DND-41 (cell line): ENCODE measurements around the gene COLGALT1.
A peak's percentile ranks its signal among the peaks of the same experiment; 100 is the strongest.

Source experiments
- ATAC-seq: fragments of 200-7000 bp; cut with Tn5 transposase; 3 replicates; pipeline ENCODE4 v1.9.1; 2021; ENCODE audit warnings: low read depth; ENCODE audit not compliant: insufficient read depth
- DNase-seq: peaks from one replicate; pipeline ENCODE4 v3.0.0-alpha.2; 2020
- H2AFZ ChIP-seq: 2 replicates; pipeline ENCODE4 v1.6.0; 2012; ENCODE audit warnings: low read depth, low read length
- H3K27ac ChIP-seq: 2 replicates; pipeline ENCODE4 v1.5.1; 2012; ENCODE audit warnings: low read length, inconsistent platforms
- H3K27me3 ChIP-seq: fragments of 200-600 bp; sonication (generic); 2 replicates; pipeline ENCODE4 v1.6.0; 2012; ENCODE audit warnings: low read length, mild to moderate bottlenecking, inconsistent platforms; ENCODE audit not compliant: insufficient read depth, poor library complexity
- H3K36me3 ChIP-seq: 2 replicates; pipeline ENCODE4 v1.5.1; 2012; ENCODE audit warnings: low read length, inconsistent platforms; ENCODE audit not compliant: insufficient read depth
- H3K4me1 ChIP-seq: 2 replicates; pipeline ENCODE4 v1.5.1; 2012; ENCODE audit warnings: mild to moderate bottlenecking, low read length; ENCODE audit not compliant: insufficient read depth
- H3K4me2 ChIP-seq: 2 replicates; pipeline ENCODE4 v1.6.0; 2012; ENCODE audit warnings: mild to moderate bottlenecking, moderate library complexity, low read length, inconsistent platforms; ENCODE audit not compliant: insufficient read depth
- H3K4me3 ChIP-seq, 2 experiments: fragments of 200-600 bp in 1 of 2; shearing (Covaris generic) in 1 of 2; 2 replicates each; pipeline ENCODE4 v1.5.1; 2012 to 2016; ENCODE audit warnings: inconsistent platforms in 2 of 2, low read length in 2 of 2, mild to moderate bottlenecking in 2 of 2, low read depth in 1 of 2, moderate library complexity in 1 of 2
- H3K79me2 ChIP-seq: 2 replicates; pipeline ENCODE4 v1.6.0; 2012; ENCODE audit warnings: low read length, inconsistent platforms; ENCODE audit not compliant: insufficient read depth
- H3K9ac ChIP-seq: 2 replicates; pipeline ENCODE4 v1.6.0; 2012; ENCODE audit warnings: low read depth, mild to moderate bottlenecking, inconsistent platforms, low read length, moderate library complexity
- H3K9me3 ChIP-seq: 2 replicates; pipeline ENCODE4 v1.5.1; 2012; ENCODE audit warnings: low read length, moderate library complexity, mild to moderate bottlenecking, inconsistent platforms; ENCODE audit not compliant: insufficient read depth, severe bottlenecking
- H4K20me1 ChIP-seq: 2 replicates; pipeline ENCODE4 v1.6.0; 2012; ENCODE audit warnings: low read length; ENCODE audit not compliant: insufficient read depth
- CTCF ChIP-seq: IDR thresholded peaks from 2 replicates; pipeline ENCODE4 v1.5.1; 2012; ENCODE audit warnings: borderline replicate concordance, low read length, moderate library complexity, mild to moderate bottlenecking; ENCODE audit not compliant: poor library complexity, severe bottlenecking; ENCODE audit errors: extremely low read depth
- EZH2 ChIP-seq: IDR thresholded peaks from 3 replicates; pipeline ENCODE4 v1.6.1; 2012; ENCODE audit warnings: borderline replicate concordance, low read depth, mild to moderate bottlenecking, moderate library complexity, low read length, inconsistent platforms; ENCODE audit not compliant: severe bottlenecking

The COLGALT1 gene

GRCh38 chr19:17555929-17556813 is 722 bp downstream of the COLGALT1 start:
- peak overlapping the region; percentile 97 for H2AFZ ChIP-seq
- ATAC-seq (peak; percentile 16), DNase-seq (peak; percentile 50)
- peaks cover 33% of the 10 kb centered on the region for H3K79me2 ChIP-seq
- H3K9me3 ChIP-seq: no peaks in the 10 kb centered on the region
- H3K4me2 ChIP-seq: peak overlapping the region; percentile 89
- peak overlapping the region; percentile 76 for H3K27ac ChIP-seq
- H3K4me1 ChIP-seq: peaks cover 43% of the 10 kb centered on the region
- no peaks in the 10 kb centered on the region for H3K27me3 ChIP-seq
- peaks cover 35% of the 10 kb centered on the region for H3K36me3 ChIP-seq
- H3K9ac ChIP-seq: peak overlapping the region; percentile 98
- TF ChIP-seq CTCF: peak; percentile 18
- no peak for TF ChIP-seq EZH2
- H3K4me3 ChIP-seq: peak overlapping the region; percentile 100
- peaks cover 9% of the 10 kb centered on the region; the same call in 1 of the 2 replicates for H4K20me1 ChIP-seq

- no peak for DNase-seq
- H3K9ac ChIP-seq: peak overlapping the region; percentile 98
- H3K4me1 ChIP-seq: peaks cover 43% of the 10 kb centered on the region
- peak overlapping the region; percentile 100; a peak in 2 of 4 replicates for H3K4me3 ChIP-seq
- no peaks in the 10 kb centered on the region for H3K27me3 ChIP-seq
- H3K79me2 ChIP-seq: peaks cover 36% of the 10 kb centered on the region
- H3K4me2 ChIP-seq: peak overlapping the region; percentile 89
- H3K36me3 ChIP-seq: peaks cover 44% of the 10 kb centered on the region
- H2AFZ ChIP-seq: no peak overlapping the region
- ATAC-seq: no peak
- H3K9me3 ChIP-seq: no peaks in the 10 kb centered on the region
- H4K20me1 ChIP-seq: peaks cover 9% of the 10 kb centered on the region; the same call in 1 of the 2 replicates
- TF ChIP-seq CTCF (no peak), EZH2 (no peak)
- H3K27ac ChIP-seq: 0 out of 2 replicates have a peak overlapping the region, but pooled peaks have one; percentile 3
These were observed 1.5 kb downstream of the COLGALT1 start for GRCh38 chr19:17556995-17557394.

GRCh38 chr19:17557466-17557865 is 2.0 kb downstream of the COLGALT1 start:
- ATAC-seq: no peak
- Histone ChIP-seq H3K4me2 (peak overlapping the region; percentile 89; the same call in 1 of the 2 replicates), H3K4me3 (no peak overlapping the region)

More at GRCh38 chr19:17557466-17557865, 2.0 kb downstream of the COLGALT1 start:
- peaks cover 12% of the 10 kb centered on the region; the same call in 1 of the 2 replicates for H4K20me1 ChIP-seq
- no peak overlapping the region for H3K9ac ChIP-seq
- H3K4me1 ChIP-seq: peaks cover 40% of the 10 kb centered on the region
- H3K27ac ChIP-seq: no peak overlapping the region
- no peak overlapping the region for H2AFZ ChIP-seq
- TF ChIP-seq CTCF (no peak), EZH2 (no peak)
- H3K9me3 ChIP-seq: no peaks in the 10 kb centered on the region
- H3K36me3 ChIP-seq: peaks cover 48% of the 10 kb centered on the region
- H3K79me2 ChIP-seq: peaks cover 38% of the 10 kb centered on the region
- no peak for DNase-seq
- H3K27me3 ChIP-seq: no peaks in the 10 kb centered on the region
